Peyer's patch (tissue), 4 donors: ENCODE data around the gene MARCKSL1.

Experiments used
- POLR2A ChIP-seq, 2 donors: fragments of 450-650 bp; IDR thresholded peaks; one replicate each; pipeline ENCODE4 v1.5.1; 2017; ENCODE audit warnings: antibody characterized with exemption in 2 of 2, mild to moderate bottlenecking in 2 of 2, moderate library complexity in 2 of 2
- TF ChIP-seq, protein P1 (sequence below), 6 experiments: fragments of 450-650 bp in 4 of 6; fragments of 200-600 bp in 2 of 6; sonication (generic) in 1 of 6; IDR thresholded peaks; one replicate each; pipeline ENCODE4 v1.5.1; 2017 to 2019; ENCODE audit warnings: antibody characterized with exemption in 6 of 6, mild to moderate bottlenecking in 3 of 6, moderate library complexity in 1 of 6

GRCh38 chr1:32299327-32299726 is 36.7 kb downstream of the MARCKSL1 start:
- no peak for TF ChIP-seq POLR2A (IDR thresholded peaks at IDR 0.05)
- TF ChIP-seq, protein P1, sequence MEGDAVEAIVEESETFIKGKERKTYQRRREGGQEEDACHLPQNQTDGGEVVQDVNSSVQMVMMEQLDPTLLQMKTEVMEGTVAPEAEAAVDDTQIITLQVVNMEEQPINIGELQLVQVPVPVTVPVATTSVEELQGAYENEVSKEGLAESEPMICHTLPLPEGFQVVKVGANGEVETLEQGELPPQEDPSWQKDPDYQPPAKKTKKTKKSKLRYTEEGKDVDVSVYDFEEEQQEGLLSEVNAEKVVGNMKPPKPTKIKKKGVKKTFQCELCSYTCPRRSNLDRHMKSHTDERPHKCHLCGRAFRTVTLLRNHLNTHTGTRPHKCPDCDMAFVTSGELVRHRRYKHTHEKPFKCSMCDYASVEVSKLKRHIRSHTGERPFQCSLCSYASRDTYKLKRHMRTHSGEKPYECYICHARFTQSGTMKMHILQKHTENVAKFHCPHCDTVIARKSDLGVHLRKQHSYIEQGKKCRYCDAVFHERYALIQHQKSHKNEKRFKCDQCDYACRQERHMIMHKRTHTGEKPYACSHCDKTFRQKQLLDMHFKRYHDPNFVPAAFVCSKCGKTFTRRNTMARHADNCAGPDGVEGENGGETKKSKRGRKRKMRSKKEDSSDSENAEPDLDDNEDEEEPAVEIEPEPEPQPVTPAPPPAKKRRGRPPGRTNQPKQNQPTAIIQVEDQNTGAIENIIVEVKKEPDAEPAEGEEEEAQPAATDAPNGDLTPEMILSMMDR (IDR thresholded peaks at IDR 0.05): no peak
